AG09309 (cell line): ENCODE data around the gene TPM1.

Experiments used
- DNase-seq: peaks from one replicate; pipeline ENCODE4 v3.0.0-alpha.2; 2010; ENCODE audit warnings: low read depth
- H3K4me3 ChIP-seq: 2 replicates; pipeline ENCODE4 v1.5.1; 2011; ENCODE audit warnings: mild to moderate bottlenecking, low read depth, low read length, moderate library complexity; ENCODE audit not compliant: control insufficient read depth
- CTCF ChIP-seq: IDR thresholded peaks from 2 replicates; pipeline ENCODE4 v1.5.1; 2011; ENCODE audit warnings: mild to moderate bottlenecking, low read depth, low read length, inconsistent platforms; ENCODE audit not compliant: insufficient read depth, control insufficient read depth; ENCODE audit errors: missing control alignments

Gene TPM1

GRCh38 chr15:63052077-63052841 is 9.7 kb downstream of the TPM1 start:
- no peak for TF ChIP-seq CTCF
- H3K4me3 ChIP-seq, result no peak overlapping the region
- no peak for DNase-seq

GRCh38 chr15:63052961-63053698 is 10.6 kb downstream of the TPM1 start:
- TF ChIP-seq CTCF, result no peak
- no peak for DNase-seq
- no peak overlapping the region for H3K4me3 ChIP-seq

- no peak for TF ChIP-seq CTCF
- DNase-seq, result no peak
- no peak overlapping the region for H3K4me3 ChIP-seq
These were observed 11.7 kb downstream of the TPM1 start for GRCh38 chr15:63054281-63054683.

GRCh38 chr15:63054985-63055384 is 12.4 kb downstream of the TPM1 start:
- no peak overlapping the region for H3K4me3 ChIP-seq
- DNase-seq, result no peak
- no peak for TF ChIP-seq CTCF

- TF ChIP-seq CTCF, result no peak
- no peak for DNase-seq
- no peak overlapping the region for H3K4me3 ChIP-seq
These were observed 14.3 kb downstream of the TPM1 start for GRCh38 chr15:63056829-63057228.

GRCh38 chr15:63057468-63058345 is 15.2 kb downstream of the TPM1 start:
- no peak for DNase-seq
- H3K4me3 ChIP-seq, result no peak overlapping the region
- no peak for TF ChIP-seq CTCF
